Transverse colon (tissue), 4 donors: ENCODE data around the gene PCSK6. TPM values are rescaled to one million over a fixed set of nuclear protein-coding genes. Genes with fewer than 3 reads are reported as not detected.
"Not testable (repeated sequence)": the region's sequence is repeated elsewhere in the genome, so short reads cannot be mapped to it uniquely, and the experiment has no call there.

ENCODE experiments used
- DNase-seq: peaks from one replicate; pipeline ENCODE4 v3.0.0-alpha.2; 2019
- H3K27ac ChIP-seq, 4 donors: fragments of 200-600 bp; sonication (generic); 2 replicates each; pipeline ENCODE4 v1.5.1; 2016 to 2018; ENCODE audit warnings: inconsistent platforms in 4 of 4
- H3K27me3 ChIP-seq: fragments of 200-600 bp; sonication (generic); 2 replicates; pipeline ENCODE4 v1.5.1; 2017; ENCODE audit warnings: inconsistent platforms
- H3K36me3 ChIP-seq, 4 donors: fragments of 200-600 bp; sonication (generic); 2 replicates each; pipeline ENCODE4 v1.5.1; 2017 to 2019; ENCODE audit warnings: inconsistent platforms in 4 of 4
- H3K4me1 ChIP-seq, 4 donors: fragments of 200-600 bp; sonication (generic); 2 replicates each; pipeline ENCODE4 v1.5.1; 2017 to 2020; ENCODE audit warnings: inconsistent platforms in 4 of 4
- H3K4me3 ChIP-seq, 4 donors: fragments of 200-600 bp; sonication (generic); 1 replicate in 1 of 4; 2 replicates in 3 of 4; pipeline versions ENCODE4 v1.5.1 to v1.6.1; 2017 to 2019; ENCODE audit warnings: inconsistent platforms in 4 of 4
- H3K9me3 ChIP-seq, 2 donors: fragments of 200-600 bp; sonication (generic); 2 replicates each; pipeline ENCODE4 v1.5.1; 2017 to 2019; ENCODE audit warnings: inconsistent platforms in 2 of 2
- EP300 ChIP-seq: sonication (generic); formaldehyde crosslinking; IDR thresholded peaks from one replicate; pipeline ENCODE4 v1.6.1; 2017; ENCODE audit warnings: antibody characterized with exemption, low read depth
- POLR2A ChIP-seq: fragments of 450-650 bp; IDR thresholded peaks from one replicate; pipeline ENCODE4 v1.6.1; 2016; ENCODE audit warnings: antibody characterized with exemption, mild to moderate bottlenecking, moderate library complexity
- POLR2AphosphoS5 ChIP-seq, 3 donors: sonication (generic); formaldehyde crosslinking; IDR thresholded peaks; one replicate each; pipeline ENCODE4 v1.6.1; 2016; ENCODE audit warnings: antibody characterized with exemption in 3 of 3
- WGBS, 2 donors: methylation state at CpG; one replicate each; pipeline ENCODE4 v1.1.5; 2018; ENCODE audit warnings: low coverage in 1 of 2; 5-methylcytosine and 5-hydroxymethylcytosine counted together
- in situ Hi-C, 4 donors: fragments of 200-750 bp; cut with MboI; loops; one replicate each; pipeline versions ENCODE4 v1.15.0 to v1.15.1; 2017; ENCODE audit warnings: low sequenced_read_pairs in 3 of 4, low pct_ligation_motif_present in 1 of 4, low pct_unique_long_range_greater_than_20kb in 1 of 4
- intact Hi-C: fragments of 100-400 bp; cut with DNase I; formaldehyde crosslinking; loops from one replicate; pipeline ENCODE4 v1.15.1; 2023; ENCODE audit warnings: low total_unique reads
- total RNA-seq, 4 donors: library from RNA; depleted of rRNA; stranded (reverse); fragments of >200 nt; gene quantifications; one replicate each; pipeline ENCODE4 v1.1.0, GENCODE V29; 2016
- TF ChIP-seq, protein P1 (sequence below), 5 experiments: fragments of 200-600 bp in 3 of 5; fragments of 450-650 bp in 2 of 5; sonication (generic) in 3 of 5; IDR thresholded peaks; 1 replicate in 2 of 5; 2 replicates in 3 of 5; pipeline ENCODE4 v1.5.1; 2016 to 2017; ENCODE audit warnings: antibody characterized with exemption in 5 of 5, inconsistent platforms in 3 of 5, mild to moderate bottlenecking in 2 of 5, moderate library complexity in 1 of 5

PCSK6 gene
- total RNA-seq, 4 donors from 2014 or later = 20.3 to 119 (median 49.7) TPM

DNA sequence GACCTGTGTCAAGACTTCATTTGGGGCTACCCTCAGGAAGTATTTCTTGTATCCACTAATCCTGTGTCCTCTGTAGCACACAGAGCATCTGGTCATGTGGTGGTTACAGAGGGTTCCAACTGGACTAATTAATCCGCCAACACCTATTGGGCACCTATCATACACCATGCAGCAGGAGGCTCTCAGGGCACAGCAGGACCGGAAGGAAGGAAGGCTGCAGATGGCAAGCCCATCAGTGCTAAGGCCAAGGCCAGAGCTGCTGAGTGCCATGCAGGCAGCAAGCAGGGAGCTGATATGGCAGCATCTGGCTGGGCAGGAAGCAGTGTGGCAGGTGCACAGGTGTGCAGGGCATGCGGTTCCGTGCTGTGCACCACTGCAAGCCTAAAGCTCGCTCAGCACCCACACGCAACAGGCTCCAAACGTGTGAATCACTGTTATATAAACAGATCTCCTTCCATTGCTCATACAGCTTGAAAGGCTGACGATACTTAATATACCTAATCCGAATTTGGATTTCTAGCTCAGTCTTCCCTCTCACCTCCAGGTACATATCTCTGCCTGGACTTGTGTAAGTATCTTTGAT, 130.1 kb downstream of the PCSK6 start:
- Histone ChIP-seq H3K36me3 (no peaks in the 10 kb centered on the region), H3K27me3 (no peaks in the 10 kb centered on the region), H3K4me1 (no peaks in the 10 kb centered on the region), H3K9me3 (no peaks in the 10 kb centered on the region), H3K4me3 (no peak overlapping the region), H3K27ac (no peak overlapping the region)
- TF ChIP-seq, protein P1, sequence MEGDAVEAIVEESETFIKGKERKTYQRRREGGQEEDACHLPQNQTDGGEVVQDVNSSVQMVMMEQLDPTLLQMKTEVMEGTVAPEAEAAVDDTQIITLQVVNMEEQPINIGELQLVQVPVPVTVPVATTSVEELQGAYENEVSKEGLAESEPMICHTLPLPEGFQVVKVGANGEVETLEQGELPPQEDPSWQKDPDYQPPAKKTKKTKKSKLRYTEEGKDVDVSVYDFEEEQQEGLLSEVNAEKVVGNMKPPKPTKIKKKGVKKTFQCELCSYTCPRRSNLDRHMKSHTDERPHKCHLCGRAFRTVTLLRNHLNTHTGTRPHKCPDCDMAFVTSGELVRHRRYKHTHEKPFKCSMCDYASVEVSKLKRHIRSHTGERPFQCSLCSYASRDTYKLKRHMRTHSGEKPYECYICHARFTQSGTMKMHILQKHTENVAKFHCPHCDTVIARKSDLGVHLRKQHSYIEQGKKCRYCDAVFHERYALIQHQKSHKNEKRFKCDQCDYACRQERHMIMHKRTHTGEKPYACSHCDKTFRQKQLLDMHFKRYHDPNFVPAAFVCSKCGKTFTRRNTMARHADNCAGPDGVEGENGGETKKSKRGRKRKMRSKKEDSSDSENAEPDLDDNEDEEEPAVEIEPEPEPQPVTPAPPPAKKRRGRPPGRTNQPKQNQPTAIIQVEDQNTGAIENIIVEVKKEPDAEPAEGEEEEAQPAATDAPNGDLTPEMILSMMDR (IDR thresholded peaks at IDR 0.05) = no peak
- TF ChIP-seq EP300 = no peak
- TF ChIP-seq POLR2A = no peak
- TF ChIP-seq POLR2AphosphoS5 (IDR thresholded peaks at IDR 0.05) = no peak
- in situ Hi-C loops = no loop called here
- no peak for DNase-seq
- 65 to 74% methylated on average over 4 to 6 of the region's 9 CpGs for WGBS, 2 donors
- intact Hi-C loops = no loop called here

DNA sequence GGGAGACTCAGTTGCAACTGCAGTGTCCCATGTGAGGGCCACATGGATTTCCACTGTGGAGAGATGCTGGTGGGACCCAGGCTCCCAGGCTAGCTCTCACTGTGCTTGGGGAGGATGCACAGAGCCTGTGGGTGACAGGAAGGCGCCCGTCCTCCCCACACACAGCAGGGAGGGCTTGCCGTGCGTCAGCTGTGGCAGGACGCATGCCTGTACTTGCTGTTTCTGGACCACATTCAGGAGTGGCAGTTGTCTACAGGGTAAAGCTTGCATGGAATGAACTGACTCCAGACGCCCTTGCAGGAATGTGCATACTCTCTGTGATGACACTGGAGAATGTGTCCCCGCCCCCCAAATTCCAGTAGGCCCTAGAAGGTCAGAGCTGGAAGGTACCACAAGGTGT, 130.6 kb downstream of the PCSK6 start:
- no peaks in the 10 kb centered on the region for H3K36me3 ChIP-seq
- no peak for DNase-seq
- 59% methylated on average over 6 of the region's 7 CpGs; no CpG with 5 or more reads in 1 of the 2 donors for WGBS, 2 donors
- intact Hi-C loops = no loop called here
- TF ChIP-seq POLR2AphosphoS5 (IDR thresholded peaks at IDR 0.05) (no peak), POLR2A (no peak), EP300 (no peak)
- TF ChIP-seq, protein P1 (IDR thresholded peaks at IDR 0.05) = no peak
- H3K9me3 ChIP-seq = no peaks in the 10 kb centered on the region
- no peak overlapping the region for H3K4me3 ChIP-seq
- no peak overlapping the region for H3K27ac ChIP-seq
- no peaks in the 10 kb centered on the region for H3K4me1 ChIP-seq
- H3K27me3 ChIP-seq = no peaks in the 10 kb centered on the region
- in situ Hi-C loops = no loop called here

DNA sequence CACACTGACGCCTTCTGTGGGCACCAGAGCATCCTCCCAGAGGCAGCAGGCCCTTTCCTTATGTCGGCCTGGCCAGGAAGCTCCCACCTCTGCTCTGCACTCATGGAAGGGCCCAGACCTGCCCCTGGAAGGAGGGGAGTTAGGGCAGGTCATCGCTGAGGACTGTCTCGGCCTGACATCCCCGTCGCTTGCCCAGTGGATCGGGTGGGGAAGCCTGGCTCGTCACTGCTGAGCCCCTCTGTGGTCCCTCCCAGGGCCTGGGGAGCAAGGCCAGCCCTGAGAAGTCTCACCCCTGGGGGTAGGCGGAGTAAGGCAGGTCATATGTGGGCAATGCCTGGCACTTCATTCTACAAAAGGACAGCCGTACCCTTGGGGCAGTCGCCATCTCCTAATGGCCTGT, 131.6 kb downstream of the PCSK6 start:
- no peak for DNase-seq
- intact Hi-C loops (no loop called here), in situ Hi-C loops (no loop called here)
- Histone ChIP-seq H3K4me1 (no peaks in the 10 kb centered on the region), H3K4me3 (no peak overlapping the region), H3K27ac (no peak overlapping the region), H3K27me3 (no peaks in the 10 kb centered on the region), H3K9me3 (no peaks in the 10 kb centered on the region), H3K36me3 (no peaks in the 10 kb centered on the region)
- TF ChIP-seq POLR2A = no peak
- TF ChIP-seq, protein P1 (IDR thresholded peaks at IDR 0.05) = no peak
- TF ChIP-seq POLR2AphosphoS5 (IDR thresholded peaks at IDR 0.05) = no peak
- TF ChIP-seq EP300 = no peak
- 89% methylated on average over 11 of the region's 11 CpGs; no CpG with 5 or more reads in 1 of the 2 donors for WGBS, 2 donors

DNA sequence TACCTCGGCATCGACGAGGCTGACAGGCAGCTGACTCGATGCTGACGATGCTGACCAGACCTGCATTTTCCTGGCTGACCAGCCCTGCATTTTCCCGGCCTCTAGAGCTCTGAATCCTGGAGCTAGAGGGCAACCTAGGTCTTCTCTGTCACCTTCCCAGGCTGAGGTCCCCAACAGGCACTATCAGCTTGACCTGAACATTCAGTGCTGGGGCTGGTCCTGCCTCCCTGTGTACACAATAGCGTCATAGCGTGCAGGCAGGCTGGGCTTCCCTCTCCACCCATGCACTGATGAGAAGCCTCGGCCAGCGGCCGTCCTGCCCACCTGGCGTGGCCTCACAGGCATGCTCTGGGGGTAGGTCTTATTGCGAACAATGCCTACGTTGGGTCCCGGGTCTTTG, 132.2 kb downstream of the PCSK6 start:
- no peaks in the 10 kb centered on the region for H3K36me3 ChIP-seq

DNA sequence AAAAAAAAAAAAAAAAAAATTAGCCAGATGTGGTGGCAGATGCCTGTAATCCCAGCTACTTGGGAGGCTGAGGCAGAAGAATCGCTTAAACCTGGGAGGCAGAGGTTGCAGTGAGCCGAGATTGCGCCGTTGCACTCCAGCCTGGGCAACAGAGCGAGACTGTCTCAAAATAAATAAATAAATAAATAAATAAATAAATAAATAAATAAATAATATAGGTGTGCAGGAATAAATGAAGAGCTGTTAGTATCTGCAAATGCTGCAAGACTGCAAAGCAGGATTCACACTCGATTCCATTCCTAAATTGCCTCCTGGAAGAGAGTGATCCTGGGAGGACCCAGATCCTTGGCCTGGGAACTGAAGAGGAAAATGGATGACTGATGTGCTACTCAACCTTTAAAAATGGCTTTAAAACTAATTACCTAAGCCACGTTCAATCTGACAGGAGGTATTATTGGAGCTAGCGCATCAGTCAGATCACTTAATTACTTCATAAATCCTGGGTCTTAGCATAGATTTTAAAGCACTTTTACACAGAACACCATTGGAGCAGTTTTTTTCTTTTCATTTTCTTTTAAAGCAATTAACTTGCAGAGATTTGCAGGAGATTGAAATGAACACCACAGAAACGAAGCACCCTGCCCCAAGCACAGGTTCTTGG, 132.9 kb downstream of the PCSK6 start:
- DNase-seq, intact Hi-C loops, H3K4me3 ChIP-seq, H3K36me3 ChIP-seq, H3K9me3 ChIP-seq, H3K27me3 ChIP-seq, H3K4me1 ChIP-seq, in situ Hi-C loops, H3K27ac ChIP-seq: not testable (repeated sequence)
- WGBS, 2 donors = 88 to 96% methylated on average over 7 to 9 of the region's 9 CpGs

More for the DNA sequence above, 132.2 kb downstream of the PCSK6 start:
- H3K27me3 ChIP-seq = no peaks in the 10 kb centered on the region
- H3K27ac ChIP-seq = no peak overlapping the region
- intact Hi-C loops = no loop called here
- WGBS, 2 donors = 80 to 82% methylated on average over 1 to 14 of the region's 15 CpGs
- H3K9me3 ChIP-seq = no peaks in the 10 kb centered on the region
- H3K4me3 ChIP-seq = no peak overlapping the region
- TF ChIP-seq POLR2A = no peak
- DNase-seq = no peak
- no peaks in the 10 kb centered on the region for H3K4me1 ChIP-seq
- in situ Hi-C loops = no loop called here
